DND-41 (cell line): ENCODE results near the gene ZNF708.

ENCODE experiments used
- EZH2 ChIP-seq: IDR thresholded peaks from 3 replicates; pipeline ENCODE4 v1.6.1; 2012; ENCODE audit warnings: borderline replicate concordance, low read depth, mild to moderate bottlenecking, moderate library complexity, low read length, inconsistent platforms; ENCODE audit not compliant: severe bottlenecking
- TF ChIP-seq, protein P1 (sequence below): IDR thresholded peaks from 2 replicates; pipeline ENCODE4 v1.5.1; 2012; ENCODE audit warnings: borderline replicate concordance, low read length, moderate library complexity, mild to moderate bottlenecking; ENCODE audit not compliant: poor library complexity, severe bottlenecking; ENCODE audit errors: extremely low read depth

DNA sequence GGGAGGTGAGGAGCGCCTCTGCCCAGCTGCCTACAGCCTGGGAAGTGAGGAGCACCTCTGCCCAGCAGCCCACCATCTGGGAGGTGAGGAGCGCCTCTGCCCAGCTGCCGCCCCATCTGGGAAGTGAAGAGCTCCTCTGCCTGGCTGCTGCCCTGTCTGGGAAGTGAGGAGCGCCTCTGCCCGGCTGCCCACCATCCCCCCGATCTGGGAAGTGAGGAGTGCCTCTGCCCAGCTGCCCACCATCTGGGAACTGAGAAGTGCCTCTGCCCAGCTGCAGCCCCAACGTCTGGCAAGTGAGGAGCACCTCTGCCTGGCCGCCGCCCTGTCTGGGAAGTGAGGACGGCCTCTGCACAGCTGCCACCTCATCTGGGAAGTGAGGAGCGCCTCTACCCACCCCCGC, 64.3 kb downstream of the ZNF708 start:
- TF ChIP-seq, protein P1, sequence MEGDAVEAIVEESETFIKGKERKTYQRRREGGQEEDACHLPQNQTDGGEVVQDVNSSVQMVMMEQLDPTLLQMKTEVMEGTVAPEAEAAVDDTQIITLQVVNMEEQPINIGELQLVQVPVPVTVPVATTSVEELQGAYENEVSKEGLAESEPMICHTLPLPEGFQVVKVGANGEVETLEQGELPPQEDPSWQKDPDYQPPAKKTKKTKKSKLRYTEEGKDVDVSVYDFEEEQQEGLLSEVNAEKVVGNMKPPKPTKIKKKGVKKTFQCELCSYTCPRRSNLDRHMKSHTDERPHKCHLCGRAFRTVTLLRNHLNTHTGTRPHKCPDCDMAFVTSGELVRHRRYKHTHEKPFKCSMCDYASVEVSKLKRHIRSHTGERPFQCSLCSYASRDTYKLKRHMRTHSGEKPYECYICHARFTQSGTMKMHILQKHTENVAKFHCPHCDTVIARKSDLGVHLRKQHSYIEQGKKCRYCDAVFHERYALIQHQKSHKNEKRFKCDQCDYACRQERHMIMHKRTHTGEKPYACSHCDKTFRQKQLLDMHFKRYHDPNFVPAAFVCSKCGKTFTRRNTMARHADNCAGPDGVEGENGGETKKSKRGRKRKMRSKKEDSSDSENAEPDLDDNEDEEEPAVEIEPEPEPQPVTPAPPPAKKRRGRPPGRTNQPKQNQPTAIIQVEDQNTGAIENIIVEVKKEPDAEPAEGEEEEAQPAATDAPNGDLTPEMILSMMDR = no peak
- no peak for TF ChIP-seq EZH2
